PFSK-1 (cell line): ENCODE measurements around the gene LRRC32.

Experiments
- POLR2AphosphoS5 ChIP-seq: IDR thresholded peaks from 2 replicates; pipeline ENCODE4 v1.6.1; 2012; ENCODE audit warnings: low read depth, mild to moderate bottlenecking, control low read depth, low read length, moderate library complexity
- SIN3A ChIP-seq: IDR thresholded peaks from 2 replicates; pipeline ENCODE4 v1.6.1; 2012; ENCODE audit warnings: mild to moderate bottlenecking, low read length, moderate library complexity, borderline replicate concordance; ENCODE audit not compliant: insufficient read depth
- TAF1 ChIP-seq: IDR thresholded peaks from 2 replicates; pipeline ENCODE4 v1.6.1; 2012; ENCODE audit warnings: low read length, control low read depth, borderline replicate concordance; ENCODE audit not compliant: insufficient read depth

DNA sequence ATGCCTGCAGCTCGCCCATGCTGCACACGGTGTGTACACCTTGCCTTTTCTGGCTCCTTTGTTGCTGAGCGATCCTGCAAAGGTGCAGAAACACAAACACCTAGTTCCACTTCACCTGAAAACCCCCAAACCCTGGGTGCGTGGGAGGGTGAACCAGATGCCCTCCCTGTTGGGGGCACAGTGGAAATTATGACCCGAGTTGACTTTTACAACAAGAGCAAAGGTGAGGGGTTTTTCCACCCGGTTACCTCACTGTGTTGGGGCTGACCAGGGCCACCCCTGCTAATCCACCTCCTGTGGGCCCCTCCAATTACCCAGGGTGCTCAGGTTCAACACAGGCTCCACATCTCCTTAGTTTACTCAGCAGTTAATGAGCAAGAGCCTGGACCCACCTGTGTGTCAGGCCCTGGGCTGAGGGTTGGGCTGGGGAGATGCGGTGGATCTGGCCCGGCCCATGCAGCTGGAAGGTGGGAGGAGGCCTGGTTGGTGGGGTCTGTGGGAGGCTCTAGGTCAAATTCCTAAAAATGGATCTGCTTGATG lies 42.1 kb downstream of the LRRC32 start:
- TF ChIP-seq POLR2AphosphoS5 (no peak), SIN3A (no peak), TAF1 (no peak)
